AG09319 (cell line): Measurements from ENCODE around the gene APBA3.

ENCODE experiments used
- DNase-seq: peaks from one replicate; pipeline ENCODE4 v3.0.0-alpha.2; 2010; ENCODE audit warnings: low read depth; ENCODE audit errors: extremely low read depth
- TF ChIP-seq, protein P1 (sequence below): IDR thresholded peaks from 2 replicates; pipeline ENCODE4 v1.5.1; 2011; ENCODE audit warnings: low read depth, mild to moderate bottlenecking, inconsistent platforms, low read length, moderate library complexity

The APBA3 gene

DNA sequence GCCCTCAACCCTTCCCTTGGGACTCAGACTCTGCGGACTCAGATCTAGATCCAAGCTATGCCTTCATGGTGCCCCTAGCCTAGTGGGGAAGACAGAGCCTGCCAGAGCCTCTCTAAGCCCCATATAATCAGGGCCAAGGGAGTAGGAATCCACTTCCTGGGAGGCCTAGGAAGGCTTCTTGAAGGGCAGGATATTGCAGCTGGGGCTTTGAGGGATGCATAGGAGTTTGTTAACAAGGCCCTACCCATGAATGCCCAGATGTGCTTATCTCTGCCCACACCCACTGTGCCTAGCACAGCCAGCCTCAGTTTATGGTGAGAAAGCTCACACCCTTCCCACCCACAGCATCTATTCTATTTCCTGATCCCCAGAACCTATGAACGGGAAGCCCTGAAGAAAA, 11.3 kb downstream of the APBA3 start:
- TF ChIP-seq, protein P1, sequence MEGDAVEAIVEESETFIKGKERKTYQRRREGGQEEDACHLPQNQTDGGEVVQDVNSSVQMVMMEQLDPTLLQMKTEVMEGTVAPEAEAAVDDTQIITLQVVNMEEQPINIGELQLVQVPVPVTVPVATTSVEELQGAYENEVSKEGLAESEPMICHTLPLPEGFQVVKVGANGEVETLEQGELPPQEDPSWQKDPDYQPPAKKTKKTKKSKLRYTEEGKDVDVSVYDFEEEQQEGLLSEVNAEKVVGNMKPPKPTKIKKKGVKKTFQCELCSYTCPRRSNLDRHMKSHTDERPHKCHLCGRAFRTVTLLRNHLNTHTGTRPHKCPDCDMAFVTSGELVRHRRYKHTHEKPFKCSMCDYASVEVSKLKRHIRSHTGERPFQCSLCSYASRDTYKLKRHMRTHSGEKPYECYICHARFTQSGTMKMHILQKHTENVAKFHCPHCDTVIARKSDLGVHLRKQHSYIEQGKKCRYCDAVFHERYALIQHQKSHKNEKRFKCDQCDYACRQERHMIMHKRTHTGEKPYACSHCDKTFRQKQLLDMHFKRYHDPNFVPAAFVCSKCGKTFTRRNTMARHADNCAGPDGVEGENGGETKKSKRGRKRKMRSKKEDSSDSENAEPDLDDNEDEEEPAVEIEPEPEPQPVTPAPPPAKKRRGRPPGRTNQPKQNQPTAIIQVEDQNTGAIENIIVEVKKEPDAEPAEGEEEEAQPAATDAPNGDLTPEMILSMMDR, result no peak
- DNase-seq, result no peak

DNA sequence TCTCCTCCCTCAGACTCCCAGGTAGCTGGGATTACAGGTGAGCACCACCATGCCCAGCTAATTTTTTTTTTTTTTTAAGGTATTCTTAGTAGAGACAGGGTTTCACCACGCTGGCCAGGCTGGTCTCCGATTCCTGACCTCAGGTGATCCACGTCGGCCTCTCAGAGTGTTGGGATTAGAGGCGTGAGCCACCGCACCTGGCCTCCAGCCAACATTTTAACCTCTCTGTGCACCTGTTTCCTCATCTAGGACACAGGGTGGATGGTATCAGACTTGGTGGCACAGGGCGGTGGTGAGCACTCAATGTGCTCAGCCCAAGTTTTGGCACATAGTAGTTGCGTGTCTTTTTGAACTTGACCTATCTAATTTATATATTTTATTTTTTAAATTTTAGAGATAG, 12.5 kb downstream of the APBA3 start:
- DNase-seq, result no peak
- TF ChIP-seq, protein P1, result no peak

DNA sequence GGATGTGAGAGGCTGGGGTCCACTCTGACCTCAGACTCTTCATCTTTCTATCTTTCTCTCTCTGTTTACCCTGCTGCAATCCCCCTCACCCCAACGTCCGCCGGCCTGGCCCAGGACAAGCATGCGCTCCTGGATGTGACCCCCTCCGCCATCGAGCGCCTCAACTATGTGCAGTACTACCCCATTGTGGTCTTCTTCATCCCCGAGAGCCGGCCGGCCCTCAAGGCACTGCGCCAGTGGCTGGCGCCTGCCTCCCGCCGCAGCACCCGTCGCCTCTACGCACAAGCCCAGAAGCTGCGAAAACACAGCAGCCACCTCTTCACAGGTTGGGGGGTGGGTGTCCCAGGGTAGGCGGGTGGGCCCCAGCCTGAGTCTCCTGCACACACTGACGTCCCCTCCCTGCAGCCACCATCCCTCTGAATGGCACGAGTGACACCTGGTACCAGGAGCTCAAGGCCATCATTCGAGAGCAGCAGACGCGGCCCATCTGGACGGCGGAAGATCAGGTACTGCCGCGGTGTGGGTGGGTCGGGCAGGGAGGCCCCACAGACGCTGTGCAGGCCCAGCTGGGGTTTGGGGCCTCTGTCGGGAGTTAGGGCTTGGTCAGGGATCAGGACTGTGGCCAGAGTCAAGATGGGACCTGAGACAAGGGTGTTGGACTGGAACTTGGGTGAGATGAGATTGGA, 15.0 kb downstream of the APBA3 start:
- TF ChIP-seq, protein P1, result no peak
- DNase-seq, result no peak

DNA sequence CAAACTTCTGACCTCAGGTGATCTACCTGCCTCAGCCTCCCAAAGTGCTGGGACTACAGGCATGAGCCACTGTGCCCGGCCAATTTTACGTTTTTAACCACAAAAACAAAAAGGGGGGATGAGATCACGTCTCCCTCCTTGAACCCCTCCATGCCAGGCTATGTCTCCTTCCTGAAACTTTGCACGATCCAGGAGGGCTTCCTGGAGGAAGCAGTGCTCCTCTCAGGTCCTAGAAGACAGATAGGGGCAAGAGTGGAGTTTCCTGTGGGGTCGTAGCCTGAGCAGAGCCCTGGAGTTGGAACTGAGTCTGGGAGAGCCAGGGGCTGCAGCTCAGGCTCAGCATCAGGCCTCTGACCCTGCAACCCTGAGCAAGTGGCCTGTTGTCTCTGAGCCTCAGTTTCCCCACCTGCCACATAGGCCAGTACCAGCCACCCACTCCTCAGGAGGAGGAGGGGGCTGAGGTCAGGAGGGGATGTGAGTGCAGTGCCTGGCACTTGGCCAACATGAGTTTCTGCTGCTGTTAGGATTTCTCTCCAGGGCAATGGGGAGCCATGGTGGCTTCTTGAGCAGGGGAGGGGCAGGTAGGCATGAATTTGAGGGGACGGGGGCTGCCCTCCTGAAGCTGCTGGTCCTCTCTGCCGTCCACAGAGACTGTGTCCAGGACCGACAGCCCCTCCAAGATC, 16.0 kb downstream of the APBA3 start:
- TF ChIP-seq, protein P1, result no peak

DNA sequence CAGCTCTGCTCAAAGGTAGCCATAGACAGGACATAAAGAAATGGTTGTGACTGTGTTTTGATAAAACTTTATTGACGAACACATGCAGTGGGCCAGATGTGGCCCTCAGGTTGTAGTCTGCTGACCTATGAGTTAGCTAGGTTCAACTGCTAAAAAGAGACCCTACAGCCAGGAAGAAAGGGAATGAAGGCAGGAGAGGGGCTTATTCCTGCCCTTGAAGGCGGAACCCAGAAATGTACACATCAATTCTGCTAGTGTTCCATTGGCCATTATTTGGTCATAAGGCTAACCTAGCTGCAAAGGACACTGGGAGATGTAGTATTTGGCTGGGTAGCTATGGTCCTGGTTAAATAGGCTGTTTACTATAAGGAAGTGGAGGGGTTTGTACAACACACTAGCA, 18.0 kb downstream of the APBA3 start:
- DNase-seq, result no peak
- TF ChIP-seq, protein P1, result no peak

More for the DNA sequence above, 16.0 kb downstream of the APBA3 start:
- no peak for DNase-seq

DNA sequence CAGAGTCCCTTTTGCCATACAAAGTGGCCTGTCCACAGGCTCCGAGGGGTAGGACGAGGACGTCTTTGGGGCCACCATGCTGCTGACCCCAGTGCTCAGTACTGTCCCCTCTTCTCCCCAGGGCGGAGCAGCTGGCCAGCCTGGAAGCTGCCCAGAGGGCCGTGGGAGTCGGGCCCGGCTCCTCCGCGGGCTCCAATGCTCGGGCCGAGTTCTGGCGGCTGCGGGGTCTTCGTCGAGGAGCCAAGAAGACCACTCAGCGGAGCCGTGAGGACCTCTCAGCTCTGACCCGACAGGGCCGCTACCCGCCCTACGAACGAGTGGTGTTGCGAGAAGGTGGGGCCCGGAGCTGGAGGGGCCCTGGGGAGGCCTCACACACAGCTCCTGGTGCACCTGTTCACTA, 21.1 kb downstream of the APBA3 start:
- TF ChIP-seq, protein P1, result no peak
- DNase-seq, result no peak

DNA sequence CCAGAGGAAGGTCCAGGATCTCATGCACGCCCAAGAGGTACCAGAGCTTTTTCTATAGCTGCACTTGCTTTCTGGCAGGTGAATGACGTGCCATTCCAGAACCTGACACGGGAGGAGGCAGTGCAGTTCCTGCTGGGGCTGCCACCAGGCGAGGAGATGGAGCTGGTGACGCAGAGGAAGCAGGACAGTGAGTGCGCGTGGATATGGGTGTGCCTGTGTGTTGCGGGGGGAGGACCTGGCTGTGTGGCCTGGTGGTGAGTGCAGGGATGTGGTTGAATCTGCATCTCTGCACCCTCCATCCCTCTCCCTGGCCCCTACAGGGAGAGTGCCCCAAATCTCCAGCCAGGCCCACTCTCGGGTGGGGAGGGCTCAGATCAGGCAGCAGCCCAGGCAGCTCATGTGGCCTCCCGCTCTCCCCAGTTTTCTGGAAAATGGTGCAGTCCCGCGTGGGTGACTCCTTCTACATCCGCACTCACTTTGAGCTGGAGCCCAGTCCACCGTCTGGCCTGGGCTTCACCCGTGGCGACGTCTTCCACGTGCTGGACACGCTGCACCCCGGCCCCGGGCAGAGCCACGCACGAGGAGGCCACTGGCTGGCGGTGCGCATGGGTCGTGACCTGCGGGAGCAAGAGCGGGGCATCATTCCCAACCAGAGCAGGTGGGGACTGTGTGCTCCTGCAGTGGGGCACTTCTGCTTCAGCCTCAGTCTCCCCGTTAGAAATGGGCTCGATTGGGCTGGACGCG, 22.8 kb downstream of the APBA3 start:
- TF ChIP-seq, protein P1, result no peak
- no peak for DNase-seq
